ENCODE data around the gene ZMYND8. TPM values are rescaled to one million over a fixed set of nuclear protein-coding genes. Genes with fewer than 3 reads are reported as not detected.

Gene ZMYND8
- total and polyA plus RNA-seq, 2 of the 8 experiments (the other 6 are each of a cell fraction or from before 2014, with no cell fraction given) = 50.5 to 163 TPM

- no peak for TF ChIP-seq SIRT6 (IDR thresholded peaks at IDR 0.05; ENCODE audit: low read length)
- no peak for TF ChIP-seq RXRA (IDR thresholded peaks at IDR 0.05; ENCODE audit: insufficient read depth, low read depth, low read length)
- no peak for TF ChIP-seq CHD2 (IDR thresholded peaks at IDR 0.05; ENCODE audit: low read length)
- TF ChIP-seq SP1 (IDR thresholded peaks at IDR 0.05; ENCODE audit: low read depth, low read length) = no peak
- TF ChIP-seq SP2 (IDR thresholded peaks at IDR 0.05; ENCODE audit: low read length) = no peak
- TF ChIP-seq CREB1 (IDR thresholded peaks at IDR 0.05) = no peak
- TF ChIP-seq MAFK (IDR thresholded peaks at IDR 0.05; ENCODE audit: low read depth, low read length) = no peak
These were observed 131.6 kb downstream of the ZMYND8 start (continued) for GRCh38 chr20:47224857-47225256.

Data from H1 (cell line).